Endodermal cell (in vitro differentiated cells): ENCODE results near the gene PLEKHA8. TPM values are rescaled to one million over a fixed set of nuclear protein-coding genes. Genes with fewer than 3 reads are reported as not detected.

Experiments
- DNase-seq: peaks from one replicate; pipeline ENCODE4 v3.0.0-alpha.2; 2017
- H3K27ac ChIP-seq: 2 replicates; pipeline ENCODE4 v1.5.1; 2013; ENCODE audit warnings: mild to moderate bottlenecking, low read depth, low read length, moderate library complexity
- H3K27me3 ChIP-seq: 2 replicates; pipeline ENCODE4 v1.6.1; 2013; ENCODE audit warnings: mild to moderate bottlenecking, low read length, moderate library complexity; ENCODE audit not compliant: insufficient read depth, control insufficient read depth, poor library complexity, severe bottlenecking
- H3K36me3 ChIP-seq: 2 replicates; pipeline ENCODE4 v1.7.0; 2013; ENCODE audit warnings: mild to moderate bottlenecking, low read length, moderate library complexity; ENCODE audit not compliant: control insufficient read depth, insufficient read depth
- H3K4me1 ChIP-seq: one replicate; pipeline ENCODE4 v1.7.0; 2013; ENCODE audit warnings: low read length; ENCODE audit not compliant: control insufficient read depth, insufficient read depth
- H3K4me3 ChIP-seq: 2 replicates; pipeline ENCODE4 v1.5.1; 2013; ENCODE audit warnings: mild to moderate bottlenecking, low read length, moderate library complexity
- H3K9ac ChIP-seq: 2 replicates; pipeline ENCODE4 v1.6.1; 2013; ENCODE audit warnings: mild to moderate bottlenecking, low read length, moderate library complexity; ENCODE audit not compliant: poor library complexity, severe bottlenecking; ENCODE audit errors: extremely low read depth
- H3K9me3 ChIP-seq: 2 replicates; pipeline ENCODE4 v1.6.1; 2013; ENCODE audit warnings: mild to moderate bottlenecking, low read length, moderate library complexity; ENCODE audit not compliant: control insufficient read depth
- H3K27ac Mint-ChIP-seq: 2 replicates; pipeline ENCODE4 v1.8.0; 2020; ENCODE audit warnings: mixed read lengths
- H3K27me3 Mint-ChIP-seq: 2 replicates; pipeline ENCODE4 v1.8.0; 2021; ENCODE audit warnings: mild to moderate bottlenecking, mixed read lengths; ENCODE audit not compliant: insufficient read depth
- H3K36me3 Mint-ChIP-seq: 2 replicates; pipeline ENCODE4 v1.8.0; 2020; ENCODE audit warnings: low read depth, mixed read lengths
- H3K4me1 Mint-ChIP-seq: 2 replicates; pipeline ENCODE4 v1.8.0; 2020; ENCODE audit warnings: mixed read lengths
- H3K4me3 Mint-ChIP-seq: 2 replicates; pipeline ENCODE4 v1.8.0; 2020; ENCODE audit warnings: mild to moderate bottlenecking, moderate library complexity, mixed read lengths
- H3K9me3 Mint-ChIP-seq: 2 replicates; pipeline ENCODE4 v1.8.0; 2020; ENCODE audit warnings: mild to moderate bottlenecking, mixed read lengths
- WGBS, 2 experiments: methylation state at CpG; one replicate each; pipeline versions ENCODE4 v1.1.5 to v1.1.7; 2013; ENCODE audit warnings: missing lambda C conversion rate in 2 of 2, mixed read lengths in 1 of 2; ENCODE audit not compliant: insufficient coverage in 1 of 2, insufficient read length in 1 of 2; 5-methylcytosine and 5-hydroxymethylcytosine counted together
- total RNA-seq, 2 donors: library from RNA; stranded (reverse); fragmentation: NEBNext Ultra II Directional in 1 of 2; extraction: Animal tissue kit (Norgen Biotek cat#: 25700) in 1 of 2; gene quantifications; 2 replicates in 1 of 2; 3 replicates in 1 of 2; pipeline ENCODE4 v1.2.1, GENCODE V29; 2021
- TF ChIP-seq, protein P1 (sequence below): fragments of 200-600 bp; sonication (generic); conservative IDR thresholded peaks from 2 replicates; pipeline ENCODE4 v1.5.0; 2021; ENCODE audit warnings: antibody characterized with exemption, mild to moderate bottlenecking

PLEKHA8 gene
- total RNA-seq, 2 donors from 2014 or later: 37.7 to 42.2 TPM

DNA sequence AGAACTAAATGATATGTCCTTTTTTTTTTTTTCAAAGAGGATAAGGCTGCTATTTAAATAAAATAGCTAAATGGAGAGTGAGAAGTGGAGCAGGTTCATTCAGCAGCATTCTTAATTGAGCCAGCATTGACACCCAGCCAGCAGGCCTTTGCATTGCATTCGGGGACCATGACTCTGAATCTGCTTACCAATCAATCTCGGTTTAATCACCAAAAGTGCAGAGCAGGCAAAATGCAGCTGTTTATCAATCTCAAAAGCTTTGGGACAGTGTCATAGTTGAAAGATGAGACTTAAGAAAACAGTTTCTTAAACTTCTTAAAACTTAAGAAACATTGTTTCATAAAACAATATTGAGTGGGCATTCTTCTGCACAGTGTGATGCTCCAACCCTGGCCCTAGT, 51.7 kb downstream of the PLEKHA8 start:
- Histone ChIP-seq H3K4me3 (no peak overlapping the region), H3K9ac (no peak overlapping the region), H3K4me1 (peaks cover 3% of the 10 kb centered on the region), H3K36me3 (peaks cover 50% of the 10 kb centered on the region), H3K9me3 (no peaks in the 10 kb centered on the region), H3K27me3 (no peaks in the 10 kb centered on the region), H3K27ac (no peak overlapping the region)
- H3K27ac Mint-ChIP-seq: no peak overlapping the region
- peaks cover 18% of the 10 kb centered on the region for H3K36me3 Mint-ChIP-seq
- no peaks in the 10 kb centered on the region for H3K9me3 Mint-ChIP-seq
- H3K4me3 Mint-ChIP-seq: no peak overlapping the region
- TF ChIP-seq, protein P1, sequence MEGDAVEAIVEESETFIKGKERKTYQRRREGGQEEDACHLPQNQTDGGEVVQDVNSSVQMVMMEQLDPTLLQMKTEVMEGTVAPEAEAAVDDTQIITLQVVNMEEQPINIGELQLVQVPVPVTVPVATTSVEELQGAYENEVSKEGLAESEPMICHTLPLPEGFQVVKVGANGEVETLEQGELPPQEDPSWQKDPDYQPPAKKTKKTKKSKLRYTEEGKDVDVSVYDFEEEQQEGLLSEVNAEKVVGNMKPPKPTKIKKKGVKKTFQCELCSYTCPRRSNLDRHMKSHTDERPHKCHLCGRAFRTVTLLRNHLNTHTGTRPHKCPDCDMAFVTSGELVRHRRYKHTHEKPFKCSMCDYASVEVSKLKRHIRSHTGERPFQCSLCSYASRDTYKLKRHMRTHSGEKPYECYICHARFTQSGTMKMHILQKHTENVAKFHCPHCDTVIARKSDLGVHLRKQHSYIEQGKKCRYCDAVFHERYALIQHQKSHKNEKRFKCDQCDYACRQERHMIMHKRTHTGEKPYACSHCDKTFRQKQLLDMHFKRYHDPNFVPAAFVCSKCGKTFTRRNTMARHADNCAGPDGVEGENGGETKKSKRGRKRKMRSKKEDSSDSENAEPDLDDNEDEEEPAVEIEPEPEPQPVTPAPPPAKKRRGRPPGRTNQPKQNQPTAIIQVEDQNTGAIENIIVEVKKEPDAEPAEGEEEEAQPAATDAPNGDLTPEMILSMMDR: no peak
- no peak for DNase-seq
- no peaks in the 10 kb centered on the region for H3K27me3 Mint-ChIP-seq
- WGBS, 2 experiments: 93% methylated on average over 2 of the region's 2 CpGs; no CpG with 5 or more reads in 1 of the 2 experiments
- H3K4me1 Mint-ChIP-seq: peaks cover 21% of the 10 kb centered on the region

DNA sequence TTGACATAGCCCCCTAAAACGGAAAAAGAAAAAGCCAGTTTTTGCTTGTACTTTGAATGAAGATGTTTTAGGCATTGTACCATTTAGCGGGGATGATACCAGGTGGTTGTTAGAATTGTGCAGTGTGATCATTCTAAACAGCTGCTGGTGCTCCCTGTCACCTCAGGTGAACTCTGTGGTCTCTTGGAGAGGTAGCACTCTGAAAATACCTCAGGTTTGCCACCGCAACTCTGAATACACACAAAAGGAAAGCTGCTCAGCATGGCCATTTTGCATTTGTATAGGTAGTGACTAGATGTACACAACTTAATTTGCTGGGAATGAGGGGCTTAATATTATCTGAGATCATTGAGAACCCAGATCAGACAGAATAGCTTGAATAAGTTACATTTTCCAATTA, 52.6 kb downstream of the PLEKHA8 start:
- no peak overlapping the region for H3K27ac Mint-ChIP-seq
- 93 to 100% methylated on average over 1 to 3 of the region's 3 CpGs for WGBS, 2 experiments
- H3K4me3 Mint-ChIP-seq: no peak overlapping the region
- no peak overlapping the region for H3K9ac ChIP-seq
- H3K4me3 ChIP-seq: no peak overlapping the region
- H3K36me3 Mint-ChIP-seq: peaks cover 18% of the 10 kb centered on the region
- H3K9me3 Mint-ChIP-seq: no peaks in the 10 kb centered on the region
- no peak overlapping the region for H3K27ac ChIP-seq
- H3K4me1 Mint-ChIP-seq: peaks cover 17% of the 10 kb centered on the region
- no peaks in the 10 kb centered on the region for H3K27me3 Mint-ChIP-seq
- DNase-seq: no peak
- peaks cover 3% of the 10 kb centered on the region for H3K4me1 ChIP-seq
- peaks cover 43% of the 10 kb centered on the region for H3K36me3 ChIP-seq
- no peaks in the 10 kb centered on the region for H3K9me3 ChIP-seq
- TF ChIP-seq, protein P1: no peak
- no peaks in the 10 kb centered on the region for H3K27me3 ChIP-seq

DNA sequence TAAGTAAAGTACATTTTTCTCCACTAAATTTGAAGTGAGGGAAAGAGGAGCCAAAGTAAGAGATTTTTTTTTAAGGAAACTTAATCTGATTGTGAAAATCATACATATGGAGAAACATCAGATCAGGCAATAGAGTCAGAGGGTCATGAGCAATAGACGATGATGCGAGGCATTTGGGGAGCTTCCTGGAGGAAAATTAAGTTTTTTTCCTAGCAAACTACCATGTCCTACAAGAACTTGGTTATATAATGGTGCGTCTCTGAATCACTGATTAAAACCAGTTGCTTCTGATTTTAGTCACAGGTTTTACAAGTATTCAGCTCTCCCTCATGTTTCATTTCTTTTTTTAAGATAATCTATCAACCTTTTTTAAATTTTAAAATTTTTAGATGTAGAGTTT, 54.5 kb downstream of the PLEKHA8 start:
- DNase-seq: no peak
- no peak overlapping the region for H3K27ac Mint-ChIP-seq
- Histone ChIP-seq H3K9ac (no peak overlapping the region), H3K27ac (no peak overlapping the region), H3K4me3 (no peak overlapping the region), H3K9me3 (no peaks in the 10 kb centered on the region), H3K4me1 (no peaks in the 10 kb centered on the region), H3K36me3 (peaks cover 39% of the 10 kb centered on the region), H3K27me3 (no peaks in the 10 kb centered on the region)
- H3K36me3 Mint-ChIP-seq: peaks cover 18% of the 10 kb centered on the region
- no peak overlapping the region for H3K4me3 Mint-ChIP-seq
- H3K27me3 Mint-ChIP-seq: no peaks in the 10 kb centered on the region
- TF ChIP-seq, protein P1: no peak
- H3K9me3 Mint-ChIP-seq: no peaks in the 10 kb centered on the region
- WGBS, 2 experiments: 83 to 96% methylated on average over 2 to 3 of the region's 3 CpGs
- peaks cover 6% of the 10 kb centered on the region for H3K4me1 Mint-ChIP-seq
